Right lung (tissue), 5 donors: Measurements from ENCODE around the gene ZBTB25. TPM values are rescaled to one million over a fixed set of nuclear protein-coding genes. Genes with fewer than 3 reads are reported as not detected.

Experiments
- DNase-seq, 2 donors: peaks; one replicate each; pipeline ENCODE4 v3.0.0-alpha.2; 2013
- polyA plus RNA-seq, 5 donors: library from polyadenylated mRNA; unstranded; fragments of 120-200 nt; gene quantifications; one replicate each; pipeline versions ENCODE4 v1.2.1 to v1.2.3, GENCODE V29; 2013; ENCODE audit warnings: inconsistent platforms in 1 of 5, low replicate concordance in 1 of 5; ENCODE audit not compliant: insufficient read length in 5 of 5, insufficient read depth in 1 of 5

The ZBTB25 gene
- polyA plus RNA-seq, 5 donors: 10.6 to 16.1 (median 13.9) TPM

GRCh38 chr14:64444140-64444539 lies 59.5 kb downstream of the ZBTB25 start:
- DNase-seq: no peak

GRCh38 chr14:64442300-64442988 lies 61.2 kb downstream of the ZBTB25 start:
- DNase-seq: no peak

GRCh38 chr14:64440494-64440893 lies 63.1 kb downstream of the ZBTB25 start:
- no peak for DNase-seq

- DNase-seq: no peak
Measured at GRCh38 chr14:64439141-64439540, 64.5 kb downstream of the ZBTB25 start.

GRCh38 chr14:64438181-64438841 lies 65.3 kb downstream of the ZBTB25 start:
- no peak for DNase-seq

- DNase-seq: no peak
Measured at GRCh38 chr14:64434528-64434927, 69.1 kb downstream of the ZBTB25 start.

GRCh38 chr14:64423987-64424386 lies 79.7 kb downstream of the ZBTB25 start:
- DNase-seq: no peak

- DNase-seq: no peak
Measured at GRCh38 chr14:64422756-64423155, 80.9 kb downstream of the ZBTB25 start.

- no peak for DNase-seq
Measured at GRCh38 chr14:64422005-64422404, 81.6 kb downstream of the ZBTB25 start.

GRCh38 chr14:64421166-64421565 lies 82.5 kb downstream of the ZBTB25 start:
- no peak for DNase-seq

- DNase-seq: no peak
Measured at GRCh38 chr14:64419003-64419402, 84.6 kb downstream of the ZBTB25 start.

- no peak for DNase-seq
Measured at GRCh38 chr14:64417771-64418125, 85.9 kb downstream of the ZBTB25 start.

- no peak for DNase-seq
Measured at GRCh38 chr14:64417055-64417770, 86.4 kb downstream of the ZBTB25 start.

- no peak for DNase-seq
Measured at GRCh38 chr14:64416348-64416932, 87.2 kb downstream of the ZBTB25 start.

- DNase-seq: no peak
Measured at GRCh38 chr14:64412237-64412636, 91.4 kb downstream of the ZBTB25 start.

- DNase-seq: no peak
Measured at GRCh38 chr14:64411001-64411400, 92.6 kb downstream of the ZBTB25 start.

- no peak for DNase-seq
Measured at GRCh38 chr14:64410084-64410774, 93.4 kb downstream of the ZBTB25 start.

- no peak for DNase-seq
Measured at GRCh38 chr14:64409126-64409920, 94.3 kb downstream of the ZBTB25 start.

- DNase-seq: no peak
Measured at GRCh38 chr14:64407329-64407728, 96.3 kb downstream of the ZBTB25 start.

GRCh38 chr14:64405295-64405694 lies 98.3 kb downstream of the ZBTB25 start:
- DNase-seq: no peak

GRCh38 chr14:64401949-64402348 lies 101.7 kb downstream of the ZBTB25 start:
- DNase-seq: no peak
